PC-3 (cell line): ENCODE data around the gene THADA.

Source experiments
- EZH2 ChIP-seq: fragments of 300-600 bp; sonication (generic); IDR thresholded peaks from one replicate; pipeline ENCODE4 v1.6.1; 2017; ENCODE audit warnings: antibody characterized with exemption, mild to moderate bottlenecking, low read length; ENCODE audit not compliant: unreplicated experiment
- TF ChIP-seq, protein P1 (sequence below): fragments of 300-600 bp; sonication (generic); conservative IDR thresholded peaks from 2 replicates; pipeline ENCODE4 v1.5.1; 2017; ENCODE audit warnings: antibody characterized with exemption, low read depth, mild to moderate bottlenecking, low read length

- TF ChIP-seq, protein P1, sequence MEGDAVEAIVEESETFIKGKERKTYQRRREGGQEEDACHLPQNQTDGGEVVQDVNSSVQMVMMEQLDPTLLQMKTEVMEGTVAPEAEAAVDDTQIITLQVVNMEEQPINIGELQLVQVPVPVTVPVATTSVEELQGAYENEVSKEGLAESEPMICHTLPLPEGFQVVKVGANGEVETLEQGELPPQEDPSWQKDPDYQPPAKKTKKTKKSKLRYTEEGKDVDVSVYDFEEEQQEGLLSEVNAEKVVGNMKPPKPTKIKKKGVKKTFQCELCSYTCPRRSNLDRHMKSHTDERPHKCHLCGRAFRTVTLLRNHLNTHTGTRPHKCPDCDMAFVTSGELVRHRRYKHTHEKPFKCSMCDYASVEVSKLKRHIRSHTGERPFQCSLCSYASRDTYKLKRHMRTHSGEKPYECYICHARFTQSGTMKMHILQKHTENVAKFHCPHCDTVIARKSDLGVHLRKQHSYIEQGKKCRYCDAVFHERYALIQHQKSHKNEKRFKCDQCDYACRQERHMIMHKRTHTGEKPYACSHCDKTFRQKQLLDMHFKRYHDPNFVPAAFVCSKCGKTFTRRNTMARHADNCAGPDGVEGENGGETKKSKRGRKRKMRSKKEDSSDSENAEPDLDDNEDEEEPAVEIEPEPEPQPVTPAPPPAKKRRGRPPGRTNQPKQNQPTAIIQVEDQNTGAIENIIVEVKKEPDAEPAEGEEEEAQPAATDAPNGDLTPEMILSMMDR: no peak
- TF ChIP-seq EZH2: no peak
Measured at GRCh38 chr2:43425659-43426058, 170.2 kb downstream of the THADA start.
